GM19397 (cell line): ENCODE data around the gene RAG1.

Source experiments
- ATAC-seq: cut with Tn5 transposase; IDR thresholded peaks from one replicate; pipeline ENCODE4 v1.9.1; 2021; ENCODE audit warnings: mild to moderate bottlenecking, moderate library complexity; ENCODE audit not compliant: unreplicated experiment

Gene RAG1

GRCh38 chr11:36627006-36627405 lies 59.2 kb downstream of the RAG1 start:
- ATAC-seq = no peak

DNA sequence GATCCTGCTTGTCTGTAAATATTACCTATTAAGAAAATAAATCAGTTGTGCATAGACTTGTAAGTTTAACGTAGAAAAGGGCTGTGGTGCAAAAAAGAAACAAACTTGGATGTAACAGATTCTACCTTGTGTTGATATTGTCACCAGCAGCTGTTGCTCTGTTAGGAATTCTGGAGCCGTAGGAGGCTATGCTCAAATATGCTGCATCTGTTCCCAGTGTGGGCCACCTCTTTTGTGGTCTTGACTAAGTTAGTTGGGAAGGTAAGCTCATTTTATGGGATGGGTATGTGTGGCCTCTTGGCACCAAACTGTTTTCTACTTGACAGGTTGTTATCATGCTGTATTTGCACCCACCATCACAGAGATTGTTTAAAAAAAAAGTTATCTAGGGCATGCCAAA lies 59.7 kb downstream of the RAG1 start:
- ATAC-seq = no peak

GRCh38 chr11:36628141-36628540 lies 60.3 kb downstream of the RAG1 start:
- ATAC-seq = no peak

DNA sequence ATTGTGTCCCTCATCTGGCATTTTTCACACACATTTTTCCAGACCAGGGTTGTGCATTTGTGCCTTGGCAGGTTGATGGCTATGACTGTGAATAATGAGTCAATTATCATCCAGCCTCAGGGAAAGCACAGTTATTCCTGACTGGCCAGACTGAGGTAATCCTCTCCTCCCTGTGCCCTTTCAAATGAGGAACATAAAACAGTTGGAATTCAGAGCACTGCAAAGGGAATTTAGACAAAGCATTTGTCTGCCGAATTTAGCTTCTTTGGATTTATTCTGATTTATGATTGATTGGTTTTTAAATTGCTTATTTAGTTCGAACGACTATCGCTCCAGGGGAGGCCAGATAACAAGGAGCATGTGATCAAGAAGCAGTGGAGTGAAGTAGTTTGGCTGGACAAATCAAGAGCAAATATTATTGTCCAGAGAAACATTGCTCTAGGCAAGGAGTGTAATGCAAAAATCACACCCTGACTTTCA lies 61.0 kb downstream of the RAG1 start:
- no peak for ATAC-seq
